HG02763 (cell line): ENCODE measurements around the gene TRPC4AP.

Experiments used
- ATAC-seq: cut with Tn5 transposase; IDR thresholded peaks from one replicate; pipeline ENCODE4 v1.9.1; 2021; ENCODE audit warnings: mild to moderate bottlenecking, moderate library complexity; ENCODE audit not compliant: unreplicated experiment

Gene TRPC4AP

DNA sequence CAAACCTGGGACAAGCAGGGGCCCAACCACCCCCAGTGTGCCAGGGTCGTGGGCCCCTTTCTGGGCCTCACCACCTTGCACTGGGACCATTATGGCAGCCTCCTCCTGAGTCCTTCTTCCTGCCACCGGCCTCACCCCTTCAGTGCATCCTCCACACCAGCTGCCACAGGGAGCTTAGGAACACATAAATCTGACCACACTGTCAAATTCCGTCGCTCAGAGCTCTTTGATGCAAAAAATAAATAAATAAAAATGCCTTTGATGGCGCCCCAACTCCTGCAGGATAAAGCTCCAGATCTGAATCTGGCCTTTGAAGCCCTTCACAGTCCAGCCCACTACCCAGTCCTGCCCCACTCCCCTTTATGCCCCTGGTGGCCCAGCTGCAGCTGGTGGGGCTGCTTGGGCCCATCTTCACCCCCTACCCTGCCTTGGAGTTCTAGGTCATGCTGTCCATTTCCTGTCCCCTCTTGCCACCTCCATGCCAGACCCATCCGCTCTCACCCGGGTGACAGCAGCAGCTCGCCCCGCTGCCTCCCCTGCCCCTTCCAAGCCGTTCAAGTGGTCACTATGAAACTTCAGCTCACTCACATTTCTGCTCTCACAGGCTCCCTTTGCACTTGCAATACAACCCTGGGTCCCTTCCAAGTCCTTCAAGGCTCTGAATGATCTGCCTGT lies 120.9 kb downstream of the TRPC4AP start:
- no peak for ATAC-seq

GRCh38 chr20:34970846-34971560 lies 121.6 kb downstream of the TRPC4AP start:
- ATAC-seq = no peak

DNA sequence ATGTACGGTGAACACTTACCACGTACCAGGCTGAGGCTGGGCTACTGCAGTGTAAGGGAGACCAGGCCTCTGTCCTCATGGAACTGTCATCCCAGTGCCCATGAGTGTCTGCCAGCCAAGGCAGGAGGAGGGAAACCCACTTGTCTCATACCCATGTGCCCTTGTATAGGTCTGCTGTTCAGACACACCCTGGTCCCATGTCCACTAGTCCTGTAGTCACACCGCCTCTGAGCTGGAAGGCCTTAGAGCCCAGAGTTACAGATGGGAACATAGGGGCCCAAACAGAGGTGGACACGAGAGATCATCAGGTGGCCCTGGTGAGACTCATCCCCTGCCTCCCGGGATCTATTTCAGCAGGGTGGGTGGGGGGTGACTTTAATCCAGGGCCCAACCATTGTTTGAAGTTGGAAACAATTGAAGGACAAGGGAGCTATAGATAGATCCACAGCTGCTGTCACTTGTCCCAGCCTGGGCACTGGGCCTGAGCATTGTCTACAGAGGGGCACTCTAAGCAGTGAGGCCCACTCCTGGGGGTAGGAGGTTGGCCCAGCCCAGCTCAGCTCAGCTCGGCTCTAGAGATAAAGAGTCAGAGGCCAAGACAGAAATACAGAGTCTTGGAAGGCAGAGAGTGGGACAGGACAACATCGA lies 122.3 kb downstream of the TRPC4AP start:
- ATAC-seq = no peak

GRCh38 chr20:34968042-34968775 lies 124.4 kb downstream of the TRPC4AP start:
- ATAC-seq = no peak

DNA sequence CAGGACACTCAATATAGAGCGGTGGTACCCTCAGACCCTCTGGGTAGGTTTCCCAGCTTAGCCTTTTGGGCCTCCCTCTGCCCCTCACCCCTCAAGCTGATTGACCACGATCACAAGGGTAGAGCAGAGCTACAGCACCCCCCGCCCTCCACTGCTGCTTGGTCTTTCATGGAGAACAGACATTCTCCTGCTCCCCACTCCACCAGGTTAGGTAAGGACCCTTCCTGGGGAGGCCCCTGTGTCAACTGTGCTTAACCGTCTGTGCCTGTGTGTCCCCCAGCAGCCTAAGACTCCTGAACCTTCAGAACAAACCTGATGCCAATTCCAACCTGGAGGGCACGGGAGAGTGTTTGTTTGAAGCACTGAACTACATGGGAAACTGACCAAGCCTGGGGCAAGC lies 125.2 kb downstream of the TRPC4AP start:
- ATAC-seq = no peak

DNA sequence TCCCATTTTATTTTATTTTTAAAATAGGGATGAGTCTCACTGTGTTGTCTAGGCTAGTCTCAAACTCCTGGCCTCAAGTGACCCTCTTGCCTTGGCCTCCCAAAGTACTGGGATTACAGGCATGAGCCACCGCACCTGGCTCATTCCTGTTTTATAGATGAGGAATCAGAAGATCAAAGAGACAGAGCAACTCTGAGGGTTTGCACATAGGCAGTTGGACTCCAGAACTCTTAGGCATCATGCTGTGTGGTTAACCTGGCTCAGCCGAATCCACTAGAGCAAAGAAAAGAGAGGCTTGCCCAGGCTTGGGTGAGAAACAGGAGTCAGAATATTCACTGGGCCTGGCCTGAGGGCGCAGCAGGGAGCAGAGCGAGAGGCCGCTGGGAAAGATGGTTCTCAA lies 127.6 kb downstream of the TRPC4AP start:
- no peak for ATAC-seq

GRCh38 chr20:34964486-34964885 lies 128.1 kb downstream of the TRPC4AP start:
- no peak for ATAC-seq

GRCh38 chr20:34956751-34957472 lies 135.7 kb downstream of the TRPC4AP start:
- ATAC-seq = no peak

- no peak for ATAC-seq
Measured at GRCh38 chr20:34956041-34956458, 136.6 kb downstream of the TRPC4AP start.

DNA sequence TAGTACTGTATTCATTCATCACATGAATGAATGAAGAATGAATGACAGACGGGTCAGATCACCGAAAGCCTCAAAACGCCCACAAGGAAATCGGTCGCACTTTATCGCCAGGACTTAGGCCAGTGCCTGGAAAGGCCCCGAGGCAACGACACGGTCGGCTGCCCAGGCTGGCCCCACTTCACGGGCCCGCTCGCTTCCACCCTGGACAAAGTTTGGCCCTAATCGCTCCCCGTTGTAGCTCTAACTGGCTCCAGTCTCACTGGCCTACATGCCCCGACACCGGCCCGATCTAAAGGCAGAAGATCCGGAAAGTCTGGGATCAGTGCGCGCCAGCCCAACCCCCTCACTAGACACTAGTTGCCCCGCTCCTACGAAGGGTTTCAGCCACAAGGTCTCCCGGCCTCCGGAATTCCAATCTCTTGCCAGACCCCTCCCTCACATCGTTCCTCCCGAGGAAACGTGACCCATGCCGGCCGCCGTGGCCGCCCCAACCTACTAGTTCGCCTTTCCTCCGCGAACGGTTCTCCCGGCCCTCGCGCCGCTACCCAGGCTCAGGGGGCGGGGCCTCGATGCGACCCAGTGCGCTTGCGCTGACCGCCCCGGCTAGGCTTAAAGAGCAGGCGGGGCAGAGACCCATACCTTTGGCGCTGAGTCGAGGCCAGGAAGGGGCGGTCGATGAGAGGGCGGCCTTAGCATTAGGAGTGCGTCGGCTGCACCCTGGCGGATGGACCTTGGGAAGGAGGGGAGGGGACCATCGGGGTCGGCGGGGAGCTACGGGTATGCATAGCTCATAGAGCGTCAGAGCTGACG lies 137.2 kb downstream of the TRPC4AP start, which contains the start of the genes GSS and MYH7B:
Gene GSS, minus strand, starts transcription at position 576 of the 810 bp plus-strand sequence. CDS start 3,954 bp downstream, outside the sequence.
Gene MYH7B, plus strand, starts transcription at position 638 of the 810 bp plus-strand sequence. CDS start 22,138 bp downstream, outside the sequence.
- ATAC-seq = peak; percentile 91

GRCh38 chr20:34954904-34955230 lies 137.7 kb downstream of the TRPC4AP start:
- ATAC-seq = no peak

GRCh38 chr20:34953960-34954359 lies 138.6 kb downstream of the TRPC4AP start:
- ATAC-seq = no peak

- ATAC-seq = no peak
Measured at GRCh38 chr20:34952671-34953070, 139.9 kb downstream of the TRPC4AP start.
